Uterus (tissue), 2 donors: ENCODE results near the gene AP1G1.

Experiments
- CTCF ChIP-seq, 4 experiments: fragments of 200-600 bp in 2 of 4; fragments of 450-650 bp in 2 of 4; sonication (generic) in 2 of 4; IDR thresholded peaks; one replicate each; pipeline ENCODE4 v1.5.1; 2016 to 2019; ENCODE audit warnings: antibody characterized with exemption in 4 of 4, mild to moderate bottlenecking in 2 of 4, moderate library complexity in 1 of 4
- POLR2A ChIP-seq, 2 donors: fragments of 450-650 bp; IDR thresholded peaks; one replicate each; pipeline ENCODE4 v1.6.1; 2016; ENCODE audit warnings: antibody characterized with exemption in 2 of 2, mild to moderate bottlenecking in 1 of 2, moderate library complexity in 1 of 2

- no peak for TF ChIP-seq CTCF (IDR thresholded peaks at IDR 0.05)
- no peak for TF ChIP-seq POLR2A (IDR thresholded peaks at IDR 0.05)
Observed at GRCh38 chr16:71748226-71748625, 60.4 kb downstream of the AP1G1 start.
